WI38 (cell line): Measurements from ENCODE around the gene ERAL1.

Experiments
- H3K4me3 ChIP-seq: 2 replicates; pipeline ENCODE4 v1.5.1; 2011; ENCODE audit warnings: low read depth, mild to moderate bottlenecking, control low read depth, low read length
- CTCF ChIP-seq: IDR thresholded peaks from 2 replicates; pipeline ENCODE4 v1.5.1; 2012; ENCODE audit warnings: low read depth, mild to moderate bottlenecking, control low read depth, low read length

ERAL1 gene

GRCh38 chr17:28881533-28882056 lies 26.8 kb downstream of the ERAL1 start:
- no peak overlapping the region for H3K4me3 ChIP-seq
- no peak for TF ChIP-seq CTCF

- no peak for TF ChIP-seq CTCF
These were observed 27.5 kb downstream of the ERAL1 start for GRCh38 chr17:28882154-28882895.

GRCh38 chr17:28883967-28884702 lies 29.3 kb downstream of the ERAL1 start:
- TF ChIP-seq CTCF = no peak
- no peak overlapping the region for H3K4me3 ChIP-seq

More at GRCh38 chr17:28882154-28882895, 27.5 kb downstream of the ERAL1 start:
- H3K4me3 ChIP-seq = no peak overlapping the region

- no peak overlapping the region for H3K4me3 ChIP-seq
- TF ChIP-seq CTCF = no peak
These were observed 30.5 kb downstream of the ERAL1 start for GRCh38 chr17:28885363-28885762.

- no peak overlapping the region for H3K4me3 ChIP-seq
- no peak for TF ChIP-seq CTCF
These were observed 31.1 kb downstream of the ERAL1 start for GRCh38 chr17:28885951-28886350.

- no peak for TF ChIP-seq CTCF
- H3K4me3 ChIP-seq = no peak overlapping the region
These were observed 33.2 kb downstream of the ERAL1 start for GRCh38 chr17:28887871-28888471.
